ENCODE measurements around the gene SLC6A9.

SLC6A9 gene

DNA sequence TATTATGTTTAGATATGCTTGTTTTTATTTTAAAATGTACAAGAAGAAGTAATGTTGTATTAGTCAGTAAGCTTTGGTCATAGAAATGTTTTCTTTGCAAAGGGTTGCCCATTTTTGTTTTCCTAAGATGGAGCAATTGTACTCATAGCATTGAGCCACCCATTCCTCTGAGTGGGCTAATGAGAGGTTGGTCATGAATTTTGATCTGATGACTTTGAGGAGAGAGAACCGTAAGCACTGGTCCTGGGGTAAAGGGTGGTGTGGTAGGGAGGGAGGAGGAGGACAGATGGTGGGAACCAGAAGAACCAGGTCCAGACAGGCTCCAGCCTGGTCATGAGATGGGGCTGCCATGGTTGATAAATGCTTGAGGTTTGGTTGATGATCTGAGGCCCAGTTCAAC, 15.9 kb upstream of the SLC6A9 start:
- DNase-seq: no peak

DNA sequence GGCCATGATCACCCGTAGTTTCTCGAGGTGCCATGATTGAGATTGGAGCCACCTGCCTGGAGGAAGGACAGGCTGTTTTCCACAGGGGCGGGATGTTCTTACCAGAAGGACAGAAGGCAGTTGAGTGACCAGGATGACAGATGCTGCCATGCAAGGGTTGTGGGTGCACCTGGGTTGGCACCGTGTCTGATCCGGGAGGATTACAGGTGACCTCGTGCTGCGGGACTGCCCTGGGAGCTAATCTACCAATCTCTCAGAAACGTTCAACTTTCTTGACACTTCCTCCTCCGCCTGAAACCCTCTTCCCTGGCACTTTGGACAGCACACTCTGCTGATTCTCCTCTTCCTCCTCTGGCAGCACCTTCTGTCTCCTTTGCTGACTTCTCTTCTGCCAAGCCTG, 13.8 kb upstream of the SLC6A9 start:
- DNase-seq: no peak

DNA sequence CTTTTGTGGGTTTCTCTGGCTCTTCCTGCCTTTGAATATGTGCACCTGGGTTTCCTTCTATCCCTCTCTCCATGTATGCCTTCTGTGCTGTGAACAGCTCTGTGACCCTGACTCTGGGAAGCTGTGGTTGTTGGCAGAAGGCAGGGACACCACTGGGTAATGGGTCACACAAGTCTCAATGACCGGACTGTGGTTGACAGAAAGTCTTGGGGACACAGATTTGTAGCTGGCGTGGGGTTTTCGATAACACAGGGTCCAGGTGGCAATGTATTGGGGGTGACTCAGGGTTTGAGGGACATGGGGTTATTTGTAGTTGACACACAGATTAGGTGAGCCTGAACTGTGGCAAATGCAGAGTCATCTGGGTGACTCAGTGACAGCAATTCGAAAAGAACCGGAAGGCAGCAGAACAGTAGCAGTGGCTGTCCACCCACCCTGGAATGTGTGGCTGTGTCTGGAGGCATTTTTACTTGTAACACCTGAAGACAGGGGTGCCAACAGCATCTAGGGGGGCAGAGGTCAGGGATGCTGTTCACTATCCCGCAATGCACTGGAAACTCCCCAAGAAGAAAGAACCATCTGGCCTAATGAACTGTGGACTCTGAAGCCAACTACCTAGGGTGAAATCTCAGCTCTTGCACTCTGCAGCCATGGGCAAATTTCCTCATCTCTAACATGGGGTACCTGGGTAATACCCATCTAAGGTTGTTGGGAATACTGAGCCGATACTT, 13.0 kb upstream of the SLC6A9 start:
- no peak for DNase-seq

DNA sequence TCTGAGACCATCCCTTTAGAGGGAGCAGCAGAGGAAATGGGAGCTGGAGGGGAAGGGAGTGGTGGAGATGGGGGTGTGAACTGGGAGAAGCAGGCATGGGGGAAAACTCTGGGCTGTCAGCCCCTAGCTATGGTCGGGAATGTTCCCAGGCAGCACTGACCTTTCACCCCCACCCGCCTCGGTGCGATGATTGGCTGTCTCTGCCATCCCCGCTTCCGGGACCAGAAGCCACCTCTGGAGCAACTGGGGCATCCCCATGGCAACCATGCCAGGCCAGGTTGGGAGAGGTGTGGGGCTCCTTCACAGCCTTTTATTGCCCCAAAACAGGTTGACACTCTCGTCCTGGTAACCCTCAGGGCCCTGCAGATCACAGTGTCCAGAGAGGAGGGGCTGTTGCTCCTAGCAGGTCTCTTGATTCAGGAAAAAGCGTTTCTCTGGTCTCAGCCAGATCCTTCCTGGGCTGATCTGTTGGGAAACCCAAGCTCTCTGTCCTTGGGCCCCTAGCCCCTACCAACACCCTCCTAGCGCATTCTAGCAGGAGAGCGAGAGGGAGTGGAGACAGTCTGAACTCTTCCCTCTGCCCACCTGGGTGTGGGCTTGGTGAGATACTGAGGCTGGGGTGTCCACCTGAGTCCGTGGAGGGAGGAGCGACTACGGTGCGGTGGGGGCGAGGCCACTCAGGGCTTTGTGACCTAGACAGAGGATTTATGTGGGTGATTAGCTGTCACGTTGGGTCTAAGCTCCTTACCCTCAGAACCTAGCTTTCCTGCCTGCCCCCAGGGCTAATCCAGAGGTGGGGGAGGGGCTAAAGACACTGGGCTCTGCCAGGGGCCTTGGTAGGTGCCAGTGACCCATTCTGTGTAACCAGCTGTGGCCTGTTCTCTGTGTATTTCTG, 12.2 kb upstream of the SLC6A9 start:
- DNase-seq: no peak

DNA sequence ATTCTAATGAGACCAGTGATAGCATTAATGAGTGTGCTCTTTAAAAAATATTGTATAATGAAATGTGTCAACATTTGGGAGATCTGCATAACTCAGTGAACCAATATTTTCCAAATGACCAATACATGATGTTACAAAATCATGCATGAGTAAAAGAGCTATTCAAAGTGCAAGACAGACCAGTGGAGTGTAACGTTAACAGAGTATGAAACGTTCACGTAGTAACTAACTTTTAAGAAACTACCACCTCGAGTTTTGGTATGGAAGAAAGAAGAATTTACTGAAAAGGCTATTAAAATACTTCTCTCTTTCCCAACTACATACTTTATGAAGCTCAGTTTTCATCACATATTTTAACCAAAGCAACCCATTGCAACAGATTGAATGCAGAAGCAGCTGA, 9.6 kb upstream of the SLC6A9 start:
- no peak for DNase-seq

- DNase-seq: no peak
Observed at GRCh38 chr1:44040418-44040817, 9.2 kb upstream of the SLC6A9 start.

- no peak for DNase-seq
Observed at GRCh38 chr1:44038876-44039657, 7.8 kb upstream of the SLC6A9 start.

DNA sequence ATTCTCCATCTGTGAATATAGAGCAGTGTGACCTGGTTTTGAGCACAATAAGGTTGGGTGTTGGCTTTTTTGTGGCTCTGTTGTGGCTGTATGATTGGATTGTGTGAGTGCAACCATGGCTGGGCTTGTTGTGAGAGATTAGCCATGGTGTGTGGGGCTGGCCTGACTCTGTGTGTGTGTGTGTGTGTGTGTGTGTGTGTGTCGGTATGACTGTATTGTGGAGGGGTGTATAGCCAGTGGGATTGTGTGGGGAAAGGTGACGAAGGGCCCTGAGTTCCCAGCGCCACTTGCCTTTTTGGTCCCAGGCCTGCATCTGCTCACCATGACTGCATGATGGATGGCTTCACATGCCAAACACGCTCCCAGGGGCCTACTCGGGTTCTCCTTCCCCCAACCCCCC, 5.9 kb upstream of the SLC6A9 start:
- DNase-seq: no peak

DNA sequence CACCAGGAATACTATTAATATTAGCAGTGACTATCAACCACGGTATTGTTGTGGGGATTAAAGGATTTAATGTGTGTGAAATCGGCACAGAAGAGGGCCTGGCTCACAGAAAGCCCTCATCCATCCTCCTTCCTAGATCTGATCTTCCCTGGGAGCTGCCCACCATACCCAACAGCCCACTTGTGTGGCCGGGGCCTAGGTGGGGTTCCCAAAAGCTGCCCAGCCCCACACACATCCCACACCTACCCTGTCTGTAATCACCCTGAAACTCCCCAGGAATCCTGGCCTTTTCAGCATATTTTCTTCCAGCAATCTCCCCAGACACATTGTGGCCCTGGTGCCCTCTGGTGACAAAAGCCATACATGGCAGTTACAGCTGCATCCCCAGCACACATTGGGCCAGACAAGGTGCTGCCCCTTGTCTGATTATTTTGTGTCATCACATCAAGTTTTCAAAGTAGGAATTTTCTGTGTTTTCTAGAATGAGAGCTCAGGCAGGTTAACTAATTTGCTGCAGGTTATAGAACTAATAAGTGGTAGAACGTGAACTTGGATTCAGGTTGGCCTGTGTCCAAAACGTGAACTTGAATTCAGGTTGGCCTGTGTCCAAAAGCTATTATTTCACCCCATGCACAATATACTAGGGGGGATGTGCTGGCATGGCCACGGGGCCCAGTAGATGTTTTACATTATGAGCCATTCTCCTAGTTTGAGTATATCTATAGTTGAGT, 5.3 kb upstream of the SLC6A9 start:
- DNase-seq: peak; percentile 66

DNA sequence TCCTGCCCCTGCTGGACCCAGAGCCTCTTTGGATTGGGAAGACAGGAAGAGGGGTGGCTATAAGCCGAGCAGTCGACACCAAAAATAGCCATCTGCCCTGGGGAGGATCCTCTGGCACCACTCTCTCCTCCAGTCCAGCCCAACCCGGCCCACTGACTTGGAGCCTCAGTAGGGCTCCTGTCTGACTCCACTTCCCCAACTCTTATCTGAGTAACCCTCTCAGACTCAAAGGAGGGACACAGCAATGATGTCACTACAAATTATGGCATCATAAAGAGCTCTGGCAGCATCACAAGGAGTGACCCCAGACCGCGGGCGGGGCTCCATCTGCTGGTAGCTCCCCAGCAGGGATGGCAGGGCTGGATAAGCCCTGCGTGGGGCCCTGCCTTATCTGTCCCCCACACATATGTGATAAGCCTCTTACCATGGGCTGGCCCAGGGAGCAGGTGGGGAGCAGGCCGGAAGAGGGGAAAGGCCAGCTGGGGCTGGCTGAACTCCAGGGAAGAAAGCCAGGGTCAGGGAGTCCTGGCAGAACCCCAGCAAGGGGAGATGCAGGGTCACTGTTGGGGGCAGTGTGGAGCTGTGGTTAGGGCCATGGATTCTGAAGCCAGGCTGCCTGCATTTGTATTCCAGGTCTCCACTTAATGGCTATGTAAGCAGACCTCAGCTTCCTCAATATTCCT, 4.6 kb upstream of the SLC6A9 start:
- no peak for DNase-seq

DNA sequence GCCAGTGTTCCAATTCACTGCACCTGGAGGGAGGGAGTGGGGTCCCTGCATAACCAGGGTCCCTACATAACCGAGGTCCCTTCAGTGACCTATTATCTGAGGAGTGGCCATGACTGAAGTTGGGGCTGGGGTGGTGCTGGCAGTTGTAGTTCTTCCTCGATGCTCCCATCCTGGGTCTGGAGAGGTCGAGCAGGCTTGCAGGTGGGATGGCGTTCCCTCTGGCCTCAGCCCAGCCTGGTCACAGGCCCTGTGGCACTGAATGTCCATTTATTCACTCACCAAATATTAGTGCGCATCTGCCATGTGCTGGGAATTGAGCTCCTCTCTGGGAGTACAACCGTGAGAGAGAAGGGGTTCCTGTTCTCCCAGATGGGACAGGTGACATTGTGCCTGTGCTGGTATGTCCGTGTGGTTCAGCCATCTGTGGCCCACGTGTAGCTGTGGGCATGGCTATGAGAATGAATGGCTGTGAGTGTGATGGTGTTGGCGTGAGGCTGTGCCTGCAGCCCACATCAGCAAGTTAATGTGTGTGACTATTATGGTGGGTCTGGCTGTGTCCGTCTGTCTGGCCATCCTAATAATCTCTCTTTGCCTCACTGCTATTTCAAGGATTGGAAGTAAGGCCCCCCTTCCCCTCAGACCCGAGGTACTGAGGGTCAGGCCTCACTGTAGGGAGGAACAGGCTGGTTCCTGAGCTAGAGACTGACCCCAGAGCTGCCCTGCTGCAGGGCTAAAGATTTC, 3.9 kb upstream of the SLC6A9 start:
- DNase-seq: no peak

DNA sequence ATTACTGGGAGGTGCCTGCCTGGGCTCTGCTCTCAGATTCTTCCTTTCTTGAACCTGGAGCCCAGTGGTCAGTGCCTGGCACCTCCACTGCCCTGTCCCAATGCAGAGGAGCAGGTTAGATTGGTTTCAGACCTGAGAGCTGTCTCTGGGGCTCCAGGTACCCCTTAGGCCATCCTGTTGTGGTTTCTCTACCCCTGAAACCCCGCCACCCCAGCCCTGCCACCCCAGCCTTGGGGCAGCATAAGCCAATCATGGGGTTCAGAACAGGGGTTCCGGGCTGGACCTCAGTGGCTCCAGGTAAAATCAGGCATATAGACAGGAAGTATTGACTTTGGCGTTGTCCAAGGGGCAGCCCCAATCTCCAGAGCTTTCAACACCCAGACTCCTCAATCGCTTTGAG, 3.2 kb upstream of the SLC6A9 start:
- DNase-seq: no peak

GRCh38 chr1:44033756-44034155, 2.5 kb upstream of the SLC6A9 start:
- no peak for DNase-seq

GRCh38 chr1:44033041-44033575, 1.8 kb upstream of the SLC6A9 start:
- no peak for DNase-seq

DNA sequence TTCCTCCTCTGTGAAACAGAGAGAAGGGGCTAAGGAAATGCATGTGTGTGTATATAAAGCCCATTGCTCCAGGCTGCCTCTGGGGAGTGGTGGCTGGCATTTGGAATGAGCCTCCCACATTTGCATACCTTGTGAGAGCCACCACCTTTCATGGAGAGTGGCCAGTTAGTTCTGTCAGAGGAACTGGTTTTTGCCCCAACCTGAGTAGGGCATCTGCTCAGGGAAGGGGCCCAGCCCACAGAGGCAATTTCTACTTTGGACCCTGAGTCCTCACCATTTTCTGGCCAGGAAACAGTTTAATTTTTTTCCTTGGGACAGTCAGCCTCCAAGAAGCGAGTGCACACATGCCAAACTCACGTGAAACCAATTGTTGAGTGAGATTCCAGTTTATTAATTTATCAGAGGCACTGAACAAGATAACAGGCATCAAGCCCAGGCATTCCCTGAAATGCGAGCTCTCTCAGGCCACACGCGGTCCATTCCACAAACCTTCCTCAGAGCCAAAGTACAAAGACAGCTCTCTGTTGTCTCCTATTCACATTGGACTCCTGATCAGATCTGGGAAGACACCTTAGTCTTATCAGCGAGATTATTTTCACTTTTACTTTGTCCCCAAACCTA, 1.0 kb upstream of the SLC6A9 start:
- no peak for DNase-seq

GRCh38 chr1:44030605-44031251, 534 bp downstream of the SLC6A9 start:
- DNase-seq: peak; percentile 31

GRCh38 chr1:44029911-44030604, 1.2 kb downstream of the SLC6A9 start:
- peak; percentile 88 for DNase-seq

GRCh38 chr1:44029260-44029910, 1.9 kb downstream of the SLC6A9 start:
- DNase-seq: no peak

DNA sequence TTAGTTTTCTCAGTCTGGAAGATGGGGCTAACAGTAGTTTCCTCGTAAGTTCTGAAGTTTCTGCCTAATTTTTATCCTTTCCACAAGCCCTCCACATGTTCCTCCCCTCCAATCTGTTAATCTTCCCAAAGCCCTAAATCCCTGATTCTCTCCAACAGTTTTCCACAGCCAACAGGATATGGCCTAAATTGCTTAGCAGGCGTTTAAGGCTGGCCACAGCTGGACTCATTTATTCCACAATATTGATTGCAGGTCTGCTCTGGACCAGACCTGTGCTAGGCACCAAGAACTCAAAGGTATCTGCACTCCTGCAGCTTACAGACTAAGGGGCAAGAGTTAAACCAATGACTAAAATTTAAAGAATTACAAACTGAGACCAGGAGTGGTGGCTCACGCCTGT, 3.9 kb downstream of the SLC6A9 start:
- no peak for DNase-seq
